GM12872 (cell line): ENCODE results near the gene KMT2D.

Experiments used
- TF ChIP-seq, protein P1 (sequence below): IDR thresholded peaks from 3 replicates; pipeline ENCODE4 v1.5.1; 2011; ENCODE audit warnings: low read depth, mild to moderate bottlenecking, low read length, moderate library complexity; ENCODE audit not compliant: insufficient read depth

The KMT2D gene

DNA sequence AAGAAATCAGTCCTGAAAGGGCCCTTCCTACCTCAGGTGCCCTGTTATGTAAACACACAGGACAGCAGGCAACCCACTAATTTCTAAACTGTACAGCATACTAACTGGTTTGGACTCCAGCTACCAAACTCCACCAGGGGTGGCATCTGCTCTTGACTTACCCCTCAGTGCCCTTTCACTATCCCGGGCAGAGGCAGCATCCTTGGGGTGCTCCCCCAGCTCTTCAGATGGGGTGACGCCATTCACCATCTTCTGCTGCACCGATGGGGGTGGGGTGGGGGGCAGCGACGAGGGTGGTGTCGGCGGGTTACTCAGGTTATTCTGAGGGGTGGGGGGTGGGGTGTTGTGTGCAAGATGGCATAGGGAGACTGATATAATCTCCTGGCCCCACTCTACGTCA, 30.5 kb downstream of the KMT2D start:
- TF ChIP-seq, protein P1, sequence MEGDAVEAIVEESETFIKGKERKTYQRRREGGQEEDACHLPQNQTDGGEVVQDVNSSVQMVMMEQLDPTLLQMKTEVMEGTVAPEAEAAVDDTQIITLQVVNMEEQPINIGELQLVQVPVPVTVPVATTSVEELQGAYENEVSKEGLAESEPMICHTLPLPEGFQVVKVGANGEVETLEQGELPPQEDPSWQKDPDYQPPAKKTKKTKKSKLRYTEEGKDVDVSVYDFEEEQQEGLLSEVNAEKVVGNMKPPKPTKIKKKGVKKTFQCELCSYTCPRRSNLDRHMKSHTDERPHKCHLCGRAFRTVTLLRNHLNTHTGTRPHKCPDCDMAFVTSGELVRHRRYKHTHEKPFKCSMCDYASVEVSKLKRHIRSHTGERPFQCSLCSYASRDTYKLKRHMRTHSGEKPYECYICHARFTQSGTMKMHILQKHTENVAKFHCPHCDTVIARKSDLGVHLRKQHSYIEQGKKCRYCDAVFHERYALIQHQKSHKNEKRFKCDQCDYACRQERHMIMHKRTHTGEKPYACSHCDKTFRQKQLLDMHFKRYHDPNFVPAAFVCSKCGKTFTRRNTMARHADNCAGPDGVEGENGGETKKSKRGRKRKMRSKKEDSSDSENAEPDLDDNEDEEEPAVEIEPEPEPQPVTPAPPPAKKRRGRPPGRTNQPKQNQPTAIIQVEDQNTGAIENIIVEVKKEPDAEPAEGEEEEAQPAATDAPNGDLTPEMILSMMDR: no peak

DNA sequence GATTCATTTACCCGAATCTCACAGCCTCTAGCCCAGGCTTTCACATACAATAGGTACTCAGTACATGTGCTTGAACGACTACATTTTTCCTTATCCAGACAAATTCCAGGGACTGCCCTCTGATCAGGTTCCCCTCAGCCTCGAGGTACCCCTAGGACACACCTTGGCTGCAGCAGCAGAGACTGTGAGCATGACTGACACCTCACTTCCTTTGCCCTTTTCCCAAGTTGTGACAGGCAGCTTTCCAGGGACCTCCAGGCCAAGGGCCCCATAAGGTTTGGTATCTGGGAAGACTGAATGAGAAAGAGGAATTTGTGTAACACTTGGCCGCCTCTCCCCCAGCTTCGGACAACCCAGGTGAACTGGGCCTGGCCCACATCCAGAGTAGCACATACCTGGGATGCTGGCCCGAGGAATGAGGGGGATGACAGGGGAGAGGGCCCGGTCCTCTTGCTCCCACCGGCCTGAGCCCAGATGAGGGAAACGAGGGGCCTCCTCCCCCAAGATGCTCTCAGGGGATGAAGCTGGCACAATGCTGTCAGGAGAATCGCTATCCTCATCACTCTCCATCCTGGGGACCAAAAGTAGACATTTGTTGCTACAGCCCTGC, 31.8 kb downstream of the KMT2D start:
- TF ChIP-seq, protein P1: no peak

DNA sequence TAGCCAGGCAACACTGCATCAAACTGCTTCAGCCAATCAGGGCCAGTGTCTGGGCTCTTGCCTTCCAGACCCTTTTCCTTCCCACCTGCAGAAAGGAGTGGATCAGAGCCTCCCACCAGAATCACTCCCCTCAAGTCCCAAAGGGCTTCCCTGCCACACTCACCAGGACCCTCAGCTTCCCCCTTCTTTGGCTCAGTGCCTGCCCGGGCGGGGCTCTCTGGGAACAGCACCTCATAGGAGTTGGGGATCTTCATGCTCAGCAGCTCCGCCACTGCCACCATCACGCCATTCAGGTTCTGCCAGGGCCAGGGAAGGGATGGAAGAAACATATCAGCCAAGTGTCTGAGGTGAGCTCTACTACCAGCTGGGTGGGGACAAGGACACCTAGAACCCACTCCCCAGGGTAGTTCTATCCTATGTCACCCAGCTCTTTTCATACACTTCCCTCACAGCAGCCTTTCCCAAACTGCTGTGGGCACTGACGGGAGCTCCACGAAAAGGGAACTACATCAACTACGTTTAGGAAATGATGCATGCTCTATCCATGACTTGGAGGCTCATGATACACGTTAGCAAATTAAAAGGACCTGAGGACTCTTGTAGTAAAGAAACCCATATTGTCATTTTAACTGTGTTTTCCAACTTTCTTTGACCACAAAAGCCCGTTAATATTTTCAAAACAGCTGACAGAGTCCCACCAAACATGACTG, 32.6 kb downstream of the KMT2D start:
- TF ChIP-seq, protein P1: no peak

DNA sequence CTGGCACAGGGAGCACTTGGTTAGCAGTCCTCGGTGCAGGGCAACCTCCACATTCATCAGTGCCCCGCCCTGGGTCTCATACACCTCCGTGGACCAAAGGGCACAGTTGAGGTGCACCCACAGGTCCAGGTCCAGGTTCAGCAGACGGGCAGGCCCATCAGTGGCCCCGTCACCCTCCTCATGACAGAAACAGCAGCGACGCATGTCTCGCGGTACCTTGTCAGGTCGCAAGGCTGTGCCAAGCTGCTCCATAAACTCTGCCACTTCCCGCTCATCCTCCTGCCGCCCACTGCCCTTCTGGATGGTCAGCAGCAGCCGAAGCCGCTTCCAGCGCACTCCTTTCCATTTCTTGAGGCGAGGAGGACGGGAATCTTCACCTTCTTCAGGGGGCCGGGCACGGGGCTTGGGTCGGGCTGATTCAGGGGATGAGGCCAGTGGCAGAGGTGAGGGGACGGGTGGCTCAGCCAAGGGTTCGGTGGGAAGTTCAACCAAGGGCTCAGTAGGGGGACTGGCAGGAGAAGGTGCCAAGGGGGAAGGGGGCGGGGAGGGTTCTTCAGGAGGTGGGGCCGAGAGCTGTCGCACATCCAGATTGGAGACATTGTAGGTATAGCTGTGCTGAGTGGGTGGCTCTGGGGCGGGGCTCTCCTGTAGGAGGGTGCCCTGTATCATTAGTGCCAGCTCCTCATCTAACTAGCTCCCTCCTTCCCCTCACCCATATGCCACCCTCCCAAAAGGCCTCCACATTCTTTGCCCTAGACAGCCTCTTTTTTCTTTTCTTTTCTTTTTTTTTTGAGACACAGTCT, 33.7 kb downstream of the KMT2D start:
- TF ChIP-seq, protein P1: no peak

DNA sequence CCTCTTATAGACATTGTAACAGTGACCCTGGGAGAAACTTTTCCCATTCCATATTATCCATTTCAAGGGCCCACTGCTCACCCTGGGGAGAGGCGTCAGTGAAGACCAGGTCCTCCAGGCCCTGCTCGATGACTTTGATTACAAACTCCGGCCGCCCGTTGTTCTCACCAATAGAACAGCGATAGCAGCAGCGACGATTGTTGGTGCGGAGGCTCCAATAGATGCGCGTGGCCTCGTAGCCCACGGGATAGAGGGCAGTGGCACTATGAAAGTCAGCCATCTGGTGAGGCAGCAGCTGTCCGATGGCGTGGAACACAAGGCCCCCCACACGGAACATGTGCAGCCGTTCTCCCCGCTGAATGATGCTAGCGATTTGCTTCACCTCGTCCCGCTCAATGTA, 34.5 kb downstream of the KMT2D start:
- TF ChIP-seq, protein P1: no peak

DNA sequence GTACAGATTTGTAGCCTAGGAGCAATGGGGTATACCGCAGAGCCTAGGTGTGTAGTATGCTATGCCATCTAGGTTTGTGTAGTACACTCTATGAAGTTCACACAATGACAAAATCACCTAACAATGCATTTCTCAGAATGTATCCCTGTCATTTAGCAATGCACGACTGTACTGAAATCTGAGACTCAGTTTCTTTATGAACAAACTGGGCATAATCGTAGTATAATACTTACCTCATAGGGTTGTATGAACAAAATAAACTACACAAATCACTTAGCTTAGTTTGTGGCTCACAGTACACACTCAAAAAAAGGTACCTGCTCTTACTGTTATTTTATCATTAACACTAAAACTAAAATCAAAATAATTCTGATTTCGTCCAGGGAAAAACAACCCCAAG, 35.1 kb downstream of the KMT2D start:
- TF ChIP-seq, protein P1: no peak

DNA sequence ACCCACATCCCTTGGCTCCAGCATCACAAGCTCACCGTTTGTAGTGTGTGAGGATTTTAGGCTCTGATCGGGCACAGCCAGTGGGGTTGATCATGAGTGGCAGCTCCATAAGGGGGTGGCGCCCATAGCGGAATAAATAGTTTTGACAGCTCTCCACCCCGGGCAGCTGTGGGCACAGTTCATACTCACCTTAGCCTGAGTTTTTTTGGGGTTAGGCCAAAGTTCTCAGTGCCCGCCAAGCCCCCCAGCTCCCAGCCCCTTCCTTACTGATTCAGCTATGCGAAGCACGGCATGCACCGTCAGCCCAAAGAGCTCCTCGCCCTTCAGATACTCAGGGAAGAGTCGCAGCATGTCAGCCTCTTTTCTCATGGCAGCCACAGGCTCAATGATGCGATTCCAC, 36.1 kb downstream of the KMT2D start:
- TF ChIP-seq, protein P1: no peak
